IPS DF 19.7 (cell line): ENCODE data around the gene PDZRN4.

Experiments
- DNase-seq: peaks from one replicate; pipeline ENCODE4 v3.0.0-alpha.2; 2013; ENCODE audit warnings: low read depth, low spot score

The PDZRN4 gene

GRCh38 chr12:41356181-41356580 lies 168.1 kb downstream of the PDZRN4 start:
- no peak for DNase-seq

- DNase-seq = no peak
Observed at GRCh38 chr12:41361738-41362137, 173.6 kb downstream of the PDZRN4 start.

GRCh38 chr12:41362510-41362909 lies 174.4 kb downstream of the PDZRN4 start:
- no peak for DNase-seq

GRCh38 chr12:41362931-41363330 lies 174.8 kb downstream of the PDZRN4 start:
- DNase-seq = no peak

GRCh38 chr12:41364211-41364610 lies 176.1 kb downstream of the PDZRN4 start:
- DNase-seq = no peak

- DNase-seq = no peak
Observed at GRCh38 chr12:41365653-41366171, 177.6 kb downstream of the PDZRN4 start.

GRCh38 chr12:41367726-41368405 lies 179.7 kb downstream of the PDZRN4 start:
- no peak for DNase-seq

- DNase-seq = no peak
Observed at GRCh38 chr12:41380878-41381277, 192.8 kb downstream of the PDZRN4 start.

GRCh38 chr12:41402801-41403200 lies 214.7 kb downstream of the PDZRN4 start:
- DNase-seq = no peak

GRCh38 chr12:41407232-41407799 lies 219.2 kb downstream of the PDZRN4 start:
- DNase-seq = no peak

- DNase-seq = no peak
Observed at GRCh38 chr12:41409628-41410027, 221.5 kb downstream of the PDZRN4 start.

GRCh38 chr12:41418586-41418985 lies 230.5 kb downstream of the PDZRN4 start:
- DNase-seq = no peak

- DNase-seq = no peak
Observed at GRCh38 chr12:41419131-41419893, 231.2 kb downstream of the PDZRN4 start.

GRCh38 chr12:41424651-41425050 lies 236.5 kb downstream of the PDZRN4 start:
- no peak for DNase-seq

- DNase-seq = no peak
Observed at GRCh38 chr12:41433460-41433859, 245.3 kb downstream of the PDZRN4 start.

- DNase-seq = no peak
Observed at GRCh38 chr12:41436076-41436475, 248.0 kb downstream of the PDZRN4 start.

GRCh38 chr12:41437563-41437962 lies 249.4 kb downstream of the PDZRN4 start:
- no peak for DNase-seq

- DNase-seq = no peak
Observed at GRCh38 chr12:41438854-41439541, 250.9 kb downstream of the PDZRN4 start.

GRCh38 chr12:41439801-41440200 lies 251.7 kb downstream of the PDZRN4 start:
- no peak for DNase-seq

GRCh38 chr12:41441180-41441579 lies 253.1 kb downstream of the PDZRN4 start:
- DNase-seq = no peak

- no peak for DNase-seq
Observed at GRCh38 chr12:41442896-41443295, 254.8 kb downstream of the PDZRN4 start.

GRCh38 chr12:41443690-41444089 lies 255.6 kb downstream of the PDZRN4 start:
- no peak for DNase-seq
